HG03575 (cell line): ENCODE results near the gene RAB9A.
"Not testable (repeated sequence)": the region's sequence is repeated elsewhere in the genome, so short reads cannot be mapped to it uniquely, and the experiment has no call there.

Experiments
- ATAC-seq: cut with Tn5 transposase; IDR thresholded peaks from one replicate; pipeline ENCODE4 v1.9.1; 2021; ENCODE audit not compliant: unreplicated experiment, insufficient number of reproducible peaks, low FRiP score; ENCODE audit errors: extremely low read depth

Gene RAB9A, protein sequence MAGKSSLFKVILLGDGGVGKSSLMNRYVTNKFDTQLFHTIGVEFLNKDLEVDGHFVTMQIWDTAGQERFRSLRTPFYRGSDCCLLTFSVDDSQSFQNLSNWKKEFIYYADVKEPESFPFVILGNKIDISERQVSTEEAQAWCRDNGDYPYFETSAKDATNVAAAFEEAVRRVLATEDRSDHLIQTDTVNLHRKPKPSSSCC

DNA sequence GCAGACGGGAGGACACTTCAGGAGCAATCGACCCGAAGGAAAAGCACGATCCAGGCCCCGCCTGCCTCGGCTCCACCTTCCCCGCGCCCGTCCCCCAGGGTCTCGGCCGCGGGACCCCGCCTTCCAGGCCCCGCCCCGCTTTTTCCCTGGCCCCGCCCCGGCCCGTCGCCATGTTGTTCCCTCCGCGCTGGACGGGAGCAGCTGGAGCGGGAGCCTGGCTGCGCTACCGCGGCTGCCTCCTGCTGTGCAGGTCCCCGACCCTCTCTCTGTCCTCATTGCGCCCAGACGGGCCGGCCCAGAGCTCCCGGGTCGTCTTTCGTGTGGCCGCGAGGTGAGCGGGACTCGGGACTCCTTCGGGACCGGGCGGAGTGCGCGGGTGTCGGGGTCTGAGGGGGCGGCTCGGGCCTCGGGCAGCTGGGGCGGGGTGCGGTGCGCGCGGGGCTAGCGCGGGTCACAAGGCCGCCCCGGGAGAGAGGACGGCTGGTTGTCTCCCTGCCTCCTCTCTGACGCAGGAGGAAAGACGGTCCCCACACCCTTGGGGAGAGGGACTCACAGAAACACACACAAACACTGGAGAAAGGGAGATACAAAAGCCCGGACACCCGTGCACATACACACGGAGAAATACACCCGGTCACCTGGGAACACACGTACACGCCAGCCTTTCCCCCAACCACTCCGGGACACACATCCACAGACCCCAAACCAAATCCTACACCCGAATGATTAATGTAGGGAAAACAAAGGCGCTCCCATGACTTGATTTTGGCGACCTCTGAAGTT, at the start of gene RAB9A:
Gene RAB9A, plus strand, starts transcription at position 171 of the 783 bp plus-strand sequence. CDS start 19,619 bp downstream, outside the sequence.
- ATAC-seq: no peak

DNA sequence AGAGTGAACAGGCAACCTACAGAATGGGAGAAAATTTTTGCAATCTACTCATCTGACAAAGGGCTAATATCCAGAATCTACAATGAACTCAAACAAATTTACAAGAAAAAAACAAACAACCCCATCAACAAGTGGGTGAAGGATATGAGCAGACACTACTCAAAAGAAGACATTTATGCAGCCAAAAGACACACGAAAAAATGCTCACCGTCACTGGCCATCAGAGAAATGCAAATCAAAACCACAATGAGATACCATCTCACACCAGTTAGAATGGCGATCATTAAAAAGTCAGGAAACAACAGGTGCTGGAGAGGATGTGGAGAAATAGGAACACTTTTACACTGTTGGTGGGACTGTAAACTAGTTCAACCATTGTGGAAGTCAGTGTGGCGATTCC, 47.2 kb upstream of the RAB9A start:
- not testable (repeated sequence) for ATAC-seq

DNA sequence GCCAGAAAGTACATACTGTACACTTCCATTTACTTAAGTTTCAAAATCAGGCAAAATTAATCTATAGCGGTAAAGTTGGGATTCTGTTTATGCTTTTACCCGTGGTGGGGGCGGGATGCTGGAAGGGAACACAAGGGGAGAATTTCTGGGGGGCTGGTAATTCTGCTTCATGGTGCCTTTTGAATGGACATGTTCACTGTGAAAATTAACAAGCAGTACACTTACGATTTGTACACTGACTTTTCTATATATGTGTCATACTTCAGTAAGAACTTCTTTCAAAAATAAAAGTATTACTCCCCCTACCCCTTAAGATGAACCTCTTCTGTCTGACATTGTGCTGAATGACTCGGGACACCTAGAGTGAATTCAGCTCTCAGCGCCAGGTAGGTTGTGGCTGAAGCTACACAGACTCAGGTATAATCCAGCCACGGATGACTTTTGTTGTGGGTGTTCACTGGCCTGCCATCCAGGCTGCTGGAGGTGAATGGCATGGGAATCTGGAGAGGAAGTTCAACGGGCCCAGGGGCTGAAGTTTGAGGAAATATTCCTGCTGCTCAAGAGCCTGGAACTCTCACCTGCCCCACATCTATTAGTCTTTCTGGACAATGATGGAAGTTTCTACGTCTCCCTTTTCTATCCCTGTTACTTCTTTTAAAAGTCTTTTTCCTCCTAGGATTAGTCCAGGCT, 43.3 kb upstream of the RAB9A start:
- no peak for ATAC-seq

DNA sequence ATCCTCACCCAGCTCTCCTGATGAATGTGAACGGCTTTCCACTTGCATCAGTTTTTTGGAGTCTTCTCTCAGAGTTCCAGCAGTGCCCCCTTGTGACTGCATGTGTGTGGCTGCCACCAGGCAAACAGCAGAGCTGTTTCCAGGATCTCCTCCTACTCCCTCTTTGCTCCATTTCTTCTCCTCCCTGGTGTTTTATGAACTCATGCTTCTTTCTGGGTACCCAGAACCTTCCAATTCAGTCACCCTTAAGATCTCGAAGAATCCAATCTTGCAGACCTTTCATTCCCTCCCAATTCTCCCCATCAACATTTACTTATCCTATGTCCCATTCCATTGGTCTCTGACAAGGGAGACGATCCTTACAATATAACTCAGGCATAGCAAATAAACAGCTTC, 42.8 kb upstream of the RAB9A start:
- no peak for ATAC-seq

DNA sequence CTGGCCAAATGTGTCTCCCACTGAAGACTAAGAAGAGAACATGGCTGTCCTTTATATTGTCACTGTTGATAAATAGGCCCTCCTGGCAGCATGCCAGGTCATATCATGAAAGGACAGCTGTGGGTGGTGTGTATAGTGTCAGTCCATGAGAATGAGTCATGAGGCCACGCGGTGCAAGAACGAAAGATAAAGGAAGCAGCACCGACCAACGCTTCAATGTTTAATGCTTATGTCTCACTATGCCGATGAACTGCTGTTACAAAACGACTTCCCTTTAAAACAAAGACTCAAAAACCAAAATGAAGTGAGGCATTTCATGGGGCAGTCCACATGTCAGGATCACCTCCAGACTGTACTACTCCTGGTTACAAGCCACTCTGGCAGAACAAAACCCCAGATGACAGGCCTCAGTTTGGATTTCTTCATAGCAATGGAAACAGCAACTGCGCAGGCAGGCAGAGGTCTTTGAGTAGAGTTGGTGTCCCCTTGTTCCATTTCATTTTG, 41.2 kb upstream of the RAB9A start:
- ATAC-seq: no peak

DNA sequence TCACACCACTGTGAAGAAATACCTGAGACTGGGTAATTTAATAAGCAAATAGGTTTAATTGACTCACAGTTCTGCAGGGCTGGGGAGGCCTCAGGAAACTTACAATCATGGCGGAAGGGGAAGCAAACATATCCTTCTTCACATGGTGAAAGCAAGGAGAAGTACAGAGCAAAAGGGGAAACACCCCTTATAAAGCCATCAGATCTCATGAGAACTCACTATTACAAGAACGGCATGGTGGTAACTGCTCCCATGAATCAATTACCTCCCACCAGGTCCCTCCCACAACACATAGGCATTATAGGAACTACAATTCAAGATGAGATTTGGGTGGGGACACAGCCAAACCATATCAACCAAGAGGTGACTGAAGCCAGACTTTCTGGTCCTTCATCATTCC, 40.6 kb upstream of the RAB9A start:
- ATAC-seq: not testable (repeated sequence)

DNA sequence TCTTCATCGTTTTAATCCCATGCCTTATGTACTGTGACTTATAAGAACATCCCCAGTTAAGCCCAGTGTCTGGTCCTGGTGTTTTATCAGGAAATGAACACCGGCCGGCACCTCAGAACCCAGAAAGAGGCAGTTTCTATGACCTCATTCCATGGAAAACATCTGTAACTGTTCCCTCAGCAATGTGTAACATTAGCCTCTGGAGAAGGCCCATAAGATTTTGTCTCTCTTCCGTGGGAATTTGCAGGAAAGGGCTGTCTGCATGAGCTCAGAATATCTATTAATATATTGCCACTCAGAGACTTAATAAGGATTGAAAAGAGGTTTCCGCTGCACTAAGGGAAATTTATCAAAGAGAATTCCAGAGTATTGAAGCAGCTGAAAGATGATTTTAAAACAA, 39.1 kb upstream of the RAB9A start:
- ATAC-seq: no peak

DNA sequence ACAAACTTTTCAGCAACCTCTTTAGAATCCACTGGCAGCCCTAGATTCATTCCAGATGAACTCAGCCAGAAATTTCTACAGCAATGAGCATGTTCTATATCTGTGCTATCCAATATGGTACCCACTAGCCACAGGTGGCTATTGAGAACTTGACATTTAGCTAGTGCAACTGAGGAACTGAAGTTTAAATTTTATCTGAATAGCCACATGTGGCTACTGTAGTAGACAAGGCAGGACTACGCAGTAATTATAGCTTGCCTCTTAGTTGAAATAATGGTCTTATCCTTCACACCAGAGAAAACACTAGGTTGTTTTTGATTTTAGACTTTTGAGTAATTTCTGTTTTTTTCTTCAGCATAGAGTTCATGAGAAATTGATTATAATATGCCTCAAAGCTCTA, 38.6 kb upstream of the RAB9A start:
- ATAC-seq: no peak

DNA sequence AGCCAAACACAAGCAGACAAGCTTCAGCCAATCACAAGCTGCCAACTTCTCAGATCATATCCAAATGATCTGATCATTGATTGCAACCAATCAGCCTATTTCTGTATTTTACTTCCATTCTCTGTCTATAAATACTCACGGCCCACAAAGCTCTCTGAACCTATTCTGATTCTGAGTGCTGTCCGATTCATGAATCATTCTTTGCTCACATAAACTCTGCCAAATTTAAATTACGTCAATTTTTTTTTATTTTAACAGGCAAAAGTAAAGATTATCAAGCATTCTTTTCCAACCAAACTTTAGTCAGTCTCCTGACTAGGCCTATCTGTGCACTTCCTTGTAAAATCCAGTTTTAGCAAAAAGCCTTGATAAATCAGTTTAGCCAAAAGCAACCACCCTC, 37.8 kb upstream of the RAB9A start:
- ATAC-seq: no peak

DNA sequence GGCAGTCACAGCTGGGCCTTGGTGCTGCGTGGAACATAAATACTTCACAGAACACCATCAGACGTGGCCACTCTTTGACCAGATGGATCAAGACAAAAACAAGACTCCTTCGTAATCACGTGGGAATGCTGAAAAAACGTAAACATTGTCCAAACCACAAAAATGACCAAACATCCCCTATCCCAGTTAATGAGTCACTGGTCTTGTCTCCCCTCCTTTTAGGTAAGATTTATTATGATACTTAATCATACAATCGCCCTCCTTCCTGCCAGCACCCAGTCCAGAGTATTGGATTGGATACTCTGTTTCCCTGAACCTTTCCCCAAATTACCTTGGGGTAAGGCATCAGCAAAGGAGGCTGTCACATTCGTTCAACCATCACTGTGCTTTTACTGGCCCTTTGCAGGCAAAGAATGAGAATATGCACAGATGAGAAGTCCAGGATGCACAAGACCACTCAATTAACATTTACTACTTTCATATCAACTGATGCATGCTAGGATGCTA, 36.6 kb upstream of the RAB9A start:
- no peak for ATAC-seq

DNA sequence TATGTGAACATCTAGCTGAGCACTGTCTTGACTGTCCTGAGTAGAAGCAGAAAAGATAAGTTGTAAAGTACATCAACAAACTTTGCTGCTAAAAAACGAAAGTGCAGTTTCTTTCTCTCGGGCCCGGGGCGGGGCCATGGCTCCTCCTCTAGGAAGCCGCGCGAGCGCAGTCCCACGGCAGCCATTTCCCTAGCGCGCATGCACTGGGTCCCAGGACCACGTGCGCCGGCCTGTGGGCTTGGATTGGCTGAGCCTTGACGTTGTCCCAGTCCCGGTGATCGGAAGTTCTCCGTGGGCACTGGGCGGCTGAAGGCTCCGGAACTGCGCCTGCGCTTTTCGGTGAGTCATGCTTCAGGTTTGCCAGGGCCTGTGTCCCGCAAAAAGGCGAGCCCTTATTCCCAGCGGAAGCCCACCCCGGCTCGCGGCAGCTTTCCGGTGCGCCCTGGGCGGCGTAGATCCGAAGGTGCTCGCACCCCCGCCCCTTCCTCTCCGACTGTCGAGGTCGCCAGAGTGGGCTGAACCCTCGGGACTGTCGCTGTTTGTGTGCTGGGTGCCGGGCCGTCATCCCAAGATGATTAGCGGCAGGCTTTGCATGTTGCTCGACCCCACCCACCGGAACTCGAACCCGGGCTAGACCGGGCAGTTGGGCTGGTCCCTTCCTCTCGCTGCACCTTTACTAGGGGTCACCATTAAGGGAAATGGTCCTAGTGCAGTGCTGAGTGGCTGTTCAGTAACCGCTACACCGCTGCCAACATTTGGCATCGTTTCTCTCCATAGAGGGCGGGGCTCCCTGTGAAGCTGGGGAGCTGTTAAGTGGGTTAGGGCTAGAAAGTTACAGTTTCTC, 35.9 kb upstream of the RAB9A start, which contains the start of gene TCEANC:
Gene TCEANC, plus strand, starts transcription at position 292 of the 844 bp plus-strand sequence. CDS start 9,368 bp downstream, outside the sequence.
- peak; percentile 77 for ATAC-seq

DNA sequence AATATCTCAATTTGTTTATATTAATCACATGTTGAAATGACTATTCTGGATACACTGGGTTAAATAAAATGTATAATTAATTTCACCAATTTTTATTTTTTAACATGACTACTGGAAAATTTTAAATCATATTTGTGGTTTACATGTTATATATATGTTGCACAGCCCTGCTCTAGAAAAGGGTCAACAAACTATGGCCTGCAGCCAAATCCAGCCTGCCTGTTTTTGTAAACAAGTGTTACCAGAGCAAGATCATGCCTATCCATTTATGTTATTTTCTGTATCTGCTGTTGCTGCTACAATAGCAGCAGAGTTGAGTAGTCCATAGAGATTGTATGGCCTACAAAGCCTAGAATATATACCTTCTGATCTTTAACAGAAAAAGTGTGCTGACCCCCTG, 34.8 kb upstream of the RAB9A start:
- ATAC-seq: no peak

DNA sequence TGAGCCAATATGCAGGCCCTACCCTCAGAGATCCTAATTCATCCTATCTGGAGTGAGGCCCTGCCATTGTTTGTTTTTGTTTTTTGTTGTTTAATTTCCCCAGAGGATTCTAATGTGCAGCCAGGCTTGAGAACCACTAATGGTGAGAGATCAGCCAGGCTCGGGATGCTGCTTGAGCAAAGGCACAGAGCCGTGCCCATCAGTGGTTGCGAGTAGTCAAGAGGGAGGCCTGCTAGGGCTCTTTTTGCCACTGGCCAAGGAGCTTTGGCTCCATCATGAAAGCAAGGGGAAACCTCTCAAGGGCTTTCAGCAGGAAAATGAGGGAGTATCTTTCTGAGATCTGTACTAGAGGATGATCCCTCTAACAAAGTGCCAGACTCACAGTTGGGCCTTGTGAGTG, 33.3 kb upstream of the RAB9A start:
- no peak for ATAC-seq

DNA sequence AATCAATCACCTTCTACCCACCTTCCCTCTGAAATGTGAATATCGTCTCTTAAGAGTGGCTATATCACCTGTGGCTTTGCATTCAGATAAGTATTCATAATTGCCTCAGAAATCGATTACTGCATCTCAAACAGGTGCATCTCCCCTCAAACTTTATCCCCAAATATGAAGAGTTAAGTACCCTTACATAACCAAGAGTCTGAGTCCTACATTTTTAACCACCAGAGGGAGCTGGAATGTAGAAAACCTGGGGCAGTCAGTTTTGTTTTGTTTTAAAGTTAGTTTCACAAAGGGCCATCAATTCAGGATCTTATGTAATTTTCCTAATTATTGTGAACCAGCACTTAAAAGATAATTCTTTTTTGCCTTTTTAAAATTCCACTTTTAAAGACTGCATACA, 30.3 kb upstream of the RAB9A start:
- no peak for ATAC-seq

DNA sequence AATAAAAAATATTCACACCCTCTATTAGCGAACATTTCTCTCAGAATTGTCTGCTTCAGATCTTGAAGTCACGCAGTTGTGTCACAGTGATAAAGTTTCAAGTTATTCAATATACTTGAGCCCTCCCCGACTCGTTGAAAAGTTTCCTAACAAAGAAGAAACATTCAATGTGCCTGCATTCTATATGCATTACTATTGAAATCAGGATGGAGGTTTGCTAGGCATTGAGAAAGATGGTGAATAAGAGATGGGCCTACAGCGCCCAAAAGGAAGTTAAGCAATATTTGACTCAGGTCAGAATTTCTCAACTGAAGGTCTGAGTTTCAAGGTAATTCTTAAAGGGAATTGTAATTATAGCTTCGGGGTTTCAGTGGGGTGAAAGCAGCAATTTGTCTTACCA, 29.9 kb upstream of the RAB9A start:
- ATAC-seq: no peak

DNA sequence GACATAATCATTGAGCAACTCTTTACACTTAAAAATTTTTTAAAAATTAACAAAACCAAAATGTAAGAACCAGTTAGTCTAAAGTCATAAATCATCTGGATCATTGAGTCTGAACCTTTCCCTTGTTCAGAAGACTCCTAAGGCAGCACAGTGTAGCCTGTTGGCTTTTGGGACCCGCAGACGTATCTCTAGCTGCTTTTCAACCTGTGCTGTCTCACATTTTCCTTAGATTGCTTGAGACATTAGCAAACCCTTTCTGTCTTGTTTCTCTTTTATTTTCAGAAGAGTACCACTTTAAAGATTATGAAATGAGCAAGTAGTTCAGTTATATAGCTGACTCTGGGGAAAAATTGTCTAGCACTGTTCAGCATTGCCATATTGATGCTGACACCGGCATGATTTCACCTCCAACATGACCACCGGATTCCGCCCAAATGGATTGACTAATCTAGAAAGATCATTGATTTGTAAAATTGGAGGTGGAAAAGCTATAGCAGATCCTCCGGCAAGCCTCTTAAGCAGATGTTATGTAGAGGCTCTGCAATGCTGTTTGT, 27.1 kb upstream of the RAB9A start:
- no peak for ATAC-seq

DNA sequence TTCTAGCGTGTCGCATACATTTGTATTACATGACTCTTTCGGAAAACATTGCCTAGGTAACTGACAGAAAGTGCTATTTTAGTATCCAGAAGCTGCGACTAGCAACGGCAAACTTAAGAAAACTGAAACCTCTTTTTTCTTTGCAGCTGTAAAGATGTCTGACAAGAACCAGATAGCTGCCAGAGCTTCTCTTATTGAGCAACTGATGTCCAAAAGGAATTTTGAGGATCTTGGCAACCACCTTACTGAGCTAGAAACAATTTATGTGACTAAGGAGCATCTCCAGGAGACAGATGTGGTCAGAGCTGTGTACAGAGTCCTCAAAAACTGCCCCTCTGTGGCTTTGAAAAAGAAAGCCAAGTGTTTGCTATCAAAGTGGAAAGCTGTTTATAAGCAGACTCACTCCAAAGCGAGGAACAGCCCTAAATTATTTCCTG, 26.6 kb upstream of the RAB9A start:
- no peak for ATAC-seq

DNA sequence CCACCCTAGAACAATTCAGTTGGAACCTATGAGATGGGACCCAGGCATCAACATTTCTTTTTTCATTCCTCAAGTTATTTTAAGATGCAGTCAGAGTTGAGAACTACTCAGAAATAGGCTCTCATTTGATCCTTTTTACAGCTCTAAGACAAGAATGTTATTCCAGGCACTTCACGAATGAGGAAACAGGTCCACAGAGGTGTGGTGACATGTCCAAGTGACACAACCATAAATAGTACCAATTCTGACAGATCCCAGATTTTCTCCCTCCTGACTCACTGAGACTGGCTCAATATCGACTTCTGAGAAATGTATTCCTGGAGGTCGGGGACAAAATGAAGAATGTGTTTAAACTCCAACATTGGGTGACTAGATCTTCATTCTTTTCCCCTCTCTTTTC, 24.9 kb upstream of the RAB9A start:
- ATAC-seq: no peak
